ENCODE data around the gene ATG4A.

Gene ATG4A

DNA sequence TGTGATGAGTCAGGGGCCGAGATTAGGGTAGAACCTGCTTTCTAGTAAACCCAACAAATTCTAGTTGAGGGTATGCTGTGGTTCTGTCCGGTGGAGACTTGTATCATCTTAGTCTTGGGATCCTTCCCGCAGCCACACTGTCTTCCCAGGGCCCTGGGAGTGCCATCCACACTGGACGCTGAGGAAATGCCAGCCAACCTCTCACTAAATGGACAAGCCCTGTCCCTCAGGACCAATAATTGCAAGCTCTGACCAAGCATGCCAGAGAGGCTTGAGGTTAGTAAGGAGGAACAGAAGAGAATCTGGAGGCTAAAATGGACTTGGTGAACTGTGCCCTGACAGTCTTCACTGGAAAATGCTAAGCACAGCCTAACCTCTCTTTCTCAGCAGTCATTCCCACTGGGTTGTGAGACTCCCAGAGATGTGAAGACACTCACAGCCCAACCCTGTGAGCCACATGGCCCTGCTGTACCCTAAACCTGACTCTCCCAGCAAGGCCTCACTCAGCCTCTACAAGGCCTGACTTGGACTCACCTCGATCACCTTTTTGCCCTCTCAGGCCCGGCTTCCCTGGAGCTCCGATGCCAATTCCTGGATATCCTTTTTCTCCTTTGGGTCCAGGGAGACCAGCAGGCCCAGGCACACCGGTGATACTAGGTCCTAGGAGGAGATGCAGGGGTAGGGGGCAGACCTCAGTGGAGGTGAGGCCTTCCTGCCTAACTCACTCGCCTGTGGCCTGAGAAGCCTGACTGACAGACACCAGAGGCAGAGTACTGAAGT, 77.6 kb downstream of the ATG4A start:
- Histone ChIP-seq H3K14ac (ENCODE audit: low read length) (no peak overlapping the region), H3K36me3 (ENCODE audit: control insufficient read depth in 1 of 2, insufficient read depth in 2 of 2, low read length in 2 of 2) (peaks cover 0 to 7% of the 10 kb centered on the region in 2 experiments), H2BK5ac (ENCODE audit: low read depth, low read length, poor library complexity) (no peak overlapping the region), H4K8ac (ENCODE audit: low read depth, low read length) (no peak overlapping the region), H2BK12ac (ENCODE audit: low read length) (no peak overlapping the region), H3K23ac (ENCODE audit: low read length) (no peak overlapping the region), H2AK5ac (ENCODE audit: low read length) (no peak overlapping the region), H3K79me1 (ENCODE audit: low read length) (no peaks in the 10 kb centered on the region), H2AFZ (ENCODE audit: insufficient read depth, low read length, poor library complexity) (no peak overlapping the region), H3K4ac (ENCODE audit: low read depth, low read length) (no peak overlapping the region), H4K91ac (ENCODE audit: low read depth, low read length) (no peak overlapping the region), H3K4me1 (ENCODE audit: control insufficient read depth in 1 of 2, insufficient read depth in 2 of 2, low read length in 2 of 2) (no peaks in the 10 kb centered on the region), H2BK120ac (ENCODE audit: insufficient read depth, low read length, poor library complexity) (no peak overlapping the region), H4K12ac (ENCODE audit: low read depth, low read length) (peak overlapping the region; percentile 54), H3K9me3 (ENCODE audit: insufficient read depth, low read depth, low read length) (no peaks in the 10 kb centered on the region), H3K27me3 (ENCODE audit: insufficient read depth, low read length) (no peaks in the 10 kb centered on the region), H3K79me2 (ENCODE audit: control insufficient read depth, insufficient read depth, low read length, poor library complexity) (no peaks in the 10 kb centered on the region), H3K4me2 (ENCODE audit: low read length) (no peak overlapping the region), H3K18ac (ENCODE audit: low read length) (no peak overlapping the region), H3K4me3 (ENCODE audit: low read depth, low read length) (no peak overlapping the region), H3K9ac (ENCODE audit: low read length) (no peak overlapping the region), H3K27ac (ENCODE audit: low read depth, low read length) (no peak overlapping the region)
- WGBS (ENCODE audit: extremely low coverage, insufficient coverage, insufficient read length): no CpG with 5 or more reads among the region's 9 CpGs
- DNase-seq: no peak

DNA sequence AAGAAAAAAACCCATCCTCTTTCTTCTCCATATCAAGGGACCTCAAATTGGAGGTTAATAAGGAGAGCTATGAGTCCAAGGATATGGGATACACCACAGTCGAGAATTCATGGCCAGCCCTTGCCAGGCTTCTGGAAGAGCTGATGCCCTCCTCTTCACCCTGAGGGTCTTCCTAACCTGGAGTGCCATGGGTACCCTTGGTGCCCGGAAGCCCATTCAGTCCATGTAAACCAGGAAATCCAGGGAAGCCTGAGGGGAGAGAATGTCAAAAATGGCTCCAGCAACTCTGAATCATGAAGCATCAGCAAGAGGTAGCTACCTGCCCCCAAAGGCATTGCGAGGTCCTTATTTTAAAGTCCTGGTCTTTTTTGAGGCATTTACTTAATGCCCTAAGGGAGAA, 78.2 kb downstream of the ATG4A start:
- Histone ChIP-seq H3K4me3 (ENCODE audit: low read depth, low read length) (no peak overlapping the region), H3K18ac (ENCODE audit: low read length) (no peak overlapping the region), H2AK5ac (ENCODE audit: low read length) (no peak overlapping the region), H3K4me1 (ENCODE audit: control insufficient read depth in 1 of 2, insufficient read depth in 2 of 2, low read length in 2 of 2) (no peaks in the 10 kb centered on the region), H3K27ac (ENCODE audit: low read depth, low read length) (no peak overlapping the region), H3K4ac (ENCODE audit: low read depth, low read length) (no peak overlapping the region), H2BK120ac (ENCODE audit: insufficient read depth, low read length, poor library complexity) (no peak overlapping the region), H4K8ac (ENCODE audit: low read depth, low read length) (no peak overlapping the region), H3K23ac (ENCODE audit: low read length) (no peak overlapping the region), H3K79me1 (ENCODE audit: low read length) (no peaks in the 10 kb centered on the region), H4K91ac (ENCODE audit: low read depth, low read length) (no peak overlapping the region), H3K79me2 (ENCODE audit: control insufficient read depth, insufficient read depth, low read length, poor library complexity) (no peaks in the 10 kb centered on the region), H3K9me3 (ENCODE audit: insufficient read depth, low read depth, low read length) (no peaks in the 10 kb centered on the region), H3K36me3 (ENCODE audit: control insufficient read depth in 1 of 2, insufficient read depth in 2 of 2, low read length in 2 of 2) (peaks cover 1 to 7% of the 10 kb centered on the region in 2 experiments), H4K12ac (ENCODE audit: low read depth, low read length) (no peak overlapping the region), H2BK12ac (ENCODE audit: low read length) (no peak overlapping the region), H3K14ac (ENCODE audit: low read length) (no peak overlapping the region), H3K9ac (ENCODE audit: low read length) (no peak overlapping the region), H3K4me2 (ENCODE audit: low read length) (no peak overlapping the region), H2BK5ac (ENCODE audit: low read depth, low read length, poor library complexity) (no peak overlapping the region), H2AFZ (ENCODE audit: insufficient read depth, low read length, poor library complexity) (no peak overlapping the region), H3K27me3 (ENCODE audit: insufficient read depth, low read length) (no peaks in the 10 kb centered on the region)
- DNase-seq: no peak
- WGBS (ENCODE audit: extremely low coverage, insufficient coverage, insufficient read length): no CpG with 5 or more reads among the region's 3 CpGs

DNA sequence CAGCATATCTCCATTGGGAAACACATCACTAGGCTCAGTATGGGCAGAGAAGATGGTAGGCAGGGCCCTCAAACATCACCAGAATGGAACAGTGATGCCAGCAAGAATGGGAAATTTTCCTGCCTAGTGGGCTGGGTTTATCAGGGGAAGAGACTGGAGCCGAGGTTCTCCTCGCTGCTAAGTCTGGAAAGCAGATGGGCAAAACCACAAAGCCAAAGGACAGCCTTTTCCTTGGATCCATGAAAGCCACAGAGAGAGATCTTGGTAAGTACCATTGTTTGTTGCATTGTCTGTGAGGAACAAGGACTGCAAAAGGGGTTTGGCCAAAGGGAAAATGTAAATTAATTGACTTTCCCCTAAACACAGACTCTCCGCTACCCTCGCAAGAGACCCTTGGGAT, 80.1 kb downstream of the ATG4A start:
- Histone ChIP-seq H3K9me3 (ENCODE audit: insufficient read depth, low read depth, low read length) (no peaks in the 10 kb centered on the region), H3K18ac (ENCODE audit: low read length) (no peak overlapping the region), H3K23ac (ENCODE audit: low read length) (no peak overlapping the region), H3K14ac (ENCODE audit: low read length) (no peak overlapping the region), H3K4me2 (ENCODE audit: low read length) (no peak overlapping the region), H3K4me3 (ENCODE audit: low read depth, low read length) (no peak overlapping the region), H3K4me1 (ENCODE audit: control insufficient read depth in 1 of 2, insufficient read depth in 2 of 2, low read length in 2 of 2) (no peaks in the 10 kb centered on the region), H3K27ac (ENCODE audit: low read depth, low read length) (no peak overlapping the region), H2BK120ac (ENCODE audit: insufficient read depth, low read length, poor library complexity) (no peak overlapping the region), H4K8ac (ENCODE audit: low read depth, low read length) (no peak overlapping the region), H2AK5ac (ENCODE audit: low read length) (no peak overlapping the region), H3K27me3 (ENCODE audit: insufficient read depth, low read length) (no peaks in the 10 kb centered on the region), H3K79me2 (ENCODE audit: control insufficient read depth, insufficient read depth, low read length, poor library complexity) (no peaks in the 10 kb centered on the region), H2BK5ac (ENCODE audit: low read depth, low read length, poor library complexity) (no peak overlapping the region), H4K91ac (ENCODE audit: low read depth, low read length) (no peak overlapping the region), H3K79me1 (ENCODE audit: low read length) (no peaks in the 10 kb centered on the region), H3K36me3 (ENCODE audit: control insufficient read depth in 1 of 2, insufficient read depth in 2 of 2, low read length in 2 of 2) (peaks cover 1 to 7% of the 10 kb centered on the region in 2 experiments), H3K9ac (ENCODE audit: low read length) (no peak overlapping the region), H3K4ac (ENCODE audit: low read depth, low read length) (no peak overlapping the region), H2AFZ (ENCODE audit: insufficient read depth, low read length, poor library complexity) (no peak overlapping the region), H2BK12ac (ENCODE audit: low read length) (no peak overlapping the region), H4K12ac (ENCODE audit: low read depth, low read length) (no peak overlapping the region)
- no CpG with 5 or more reads among the region's 4 CpGs for WGBS (ENCODE audit: extremely low coverage, insufficient coverage, insufficient read length)
- no peak for DNase-seq

DNA sequence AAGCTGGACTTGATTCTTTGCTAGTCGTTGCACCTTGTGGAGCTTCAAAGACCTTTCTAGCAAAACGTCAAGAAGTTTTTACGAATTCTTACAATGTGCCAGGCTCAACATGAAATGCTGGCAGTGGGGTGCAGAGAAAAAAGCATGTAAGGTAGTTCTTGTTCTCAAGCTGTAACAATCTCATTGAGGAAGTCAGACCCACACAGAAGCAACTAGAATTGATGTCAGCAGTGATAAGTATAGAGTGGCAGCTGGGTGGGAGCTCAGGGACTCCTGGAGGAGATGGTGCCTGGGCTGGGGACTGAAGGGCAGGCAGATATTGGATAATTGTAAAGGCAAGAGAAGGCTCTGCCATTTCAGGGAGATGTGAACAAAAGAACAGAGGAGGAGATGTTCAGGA, 82.3 kb downstream of the ATG4A start:
- no peak overlapping the region for H2BK5ac ChIP-seq (ENCODE audit: low read depth, low read length, poor library complexity)
- DNase-seq: no peak
- H4K91ac ChIP-seq (ENCODE audit: low read depth, low read length): no peak overlapping the region
- H3K79me1 ChIP-seq (ENCODE audit: low read length): no peaks in the 10 kb centered on the region
- no peaks in the 10 kb centered on the region for H3K9me3 ChIP-seq (ENCODE audit: insufficient read depth, low read depth, low read length)
- peaks cover 1 to 7% of the 10 kb centered on the region in 2 experiments for H3K36me3 ChIP-seq (ENCODE audit: control insufficient read depth in 1 of 2, insufficient read depth in 2 of 2, low read length in 2 of 2)
- no peaks in the 10 kb centered on the region for H3K79me2 ChIP-seq (ENCODE audit: control insufficient read depth, insufficient read depth, low read length, poor library complexity)
- no peak overlapping the region for H3K4ac ChIP-seq (ENCODE audit: low read depth, low read length)
- H4K12ac ChIP-seq (ENCODE audit: low read depth, low read length): no peak overlapping the region
- H2BK12ac ChIP-seq (ENCODE audit: low read length): no peak overlapping the region
- H3K4me1 ChIP-seq (ENCODE audit: control insufficient read depth in 1 of 2, insufficient read depth in 2 of 2, low read length in 2 of 2): no peaks in the 10 kb centered on the region
- H3K4me3 ChIP-seq (ENCODE audit: low read depth, low read length): no peak overlapping the region
- no peaks in the 10 kb centered on the region for H3K27me3 ChIP-seq (ENCODE audit: insufficient read depth, low read length)
- H2BK120ac ChIP-seq (ENCODE audit: insufficient read depth, low read length, poor library complexity): no peak overlapping the region
- H4K8ac ChIP-seq (ENCODE audit: low read depth, low read length): no peak overlapping the region
- H2AK5ac ChIP-seq (ENCODE audit: low read length): no peak overlapping the region
- H3K23ac ChIP-seq (ENCODE audit: low read length): no peak overlapping the region
- H2AFZ ChIP-seq (ENCODE audit: insufficient read depth, low read length, poor library complexity): no peak overlapping the region
- H3K18ac ChIP-seq (ENCODE audit: low read length): no peak overlapping the region
- no peak overlapping the region for H3K27ac ChIP-seq (ENCODE audit: low read depth, low read length)
- WGBS (ENCODE audit: extremely low coverage, insufficient coverage, insufficient read length): no CpG with 5 or more reads among the region's 3 CpGs
- H3K9ac ChIP-seq (ENCODE audit: low read length): no peak overlapping the region
- H3K14ac ChIP-seq (ENCODE audit: low read length): no peak overlapping the region
- H3K4me2 ChIP-seq (ENCODE audit: low read length): no peak overlapping the region

Measured in trophoblast cell (in vitro differentiated cells and primary cell).